ENCODE measurements around the gene CNST.

DNA sequence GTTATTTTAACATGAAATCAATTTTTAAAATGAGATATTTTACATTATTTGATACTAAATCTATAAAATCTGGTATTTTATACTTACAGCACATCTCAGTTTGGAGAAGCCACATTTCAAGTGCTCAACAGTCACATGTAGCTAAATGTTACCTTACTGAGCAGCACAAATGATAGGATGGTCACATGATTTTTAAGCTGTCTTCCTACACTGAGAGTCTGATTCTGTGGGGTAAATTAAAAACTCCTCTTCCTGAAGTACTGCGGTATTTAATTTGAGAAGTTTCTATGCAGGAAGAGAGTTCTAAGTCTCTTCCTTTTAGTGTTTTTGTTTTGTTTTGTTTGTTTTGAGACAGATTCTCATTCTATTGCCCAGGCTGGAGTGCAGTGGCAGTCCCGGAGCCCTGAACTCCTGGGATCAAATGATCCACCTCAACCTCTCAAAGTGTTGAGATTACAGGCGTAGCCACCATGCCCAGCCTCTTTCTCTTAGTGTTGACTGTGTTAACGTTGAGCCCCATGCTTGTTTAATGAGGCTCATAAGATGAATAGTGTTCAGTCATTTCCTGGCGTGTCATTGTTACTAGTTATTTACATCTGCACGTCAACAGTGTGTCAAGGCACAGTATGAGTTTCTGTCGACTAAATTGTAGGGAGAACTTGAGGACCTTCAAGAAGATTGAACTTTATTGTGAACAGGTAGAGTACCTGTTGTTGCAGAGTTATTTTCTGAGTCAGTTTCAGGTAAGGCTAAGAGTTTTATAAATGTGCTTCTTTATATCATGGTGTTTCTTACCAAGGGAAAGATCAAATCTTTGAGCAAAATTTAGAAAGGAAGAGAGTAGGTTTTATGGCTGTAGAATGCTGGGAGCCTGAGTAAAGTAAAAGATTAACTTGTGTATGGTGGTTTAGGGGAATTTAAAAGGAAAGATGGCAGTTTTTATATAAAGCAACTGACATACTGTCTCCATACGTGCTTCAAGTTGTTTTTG, 3.3 kb downstream of the CNST start:
- TF ChIP-seq CTCF (conservative IDR thresholded peaks at IDR 0.05; ENCODE audit: low read length) (no peak), EZH2phosphoT487 (IDR thresholded peaks at IDR 0.05; ENCODE audit: borderline replicate concordance, low read depth, low read length) (no peak)

Measured in OCI-LY7 (cell line).